ENCODE data around the gene LIN52.

GRCh38 chr14:74080820-74081460 lies 3.8 kb upstream of the LIN52 start:
- TF ChIP-seq ESRRA (CRISPR knock-in tag; IDR thresholded peaks at IDR 0.05; ENCODE audit: borderline replicate concordance) = no peak
- TF ChIP-seq ATF1 (CRISPR knock-in tag; IDR thresholded peaks at IDR 0.05) = no peak
- TF ChIP-seq CTCF (IDR thresholded peaks at IDR 0.05) = no peak
- TF ChIP-seq TEAD1 (CRISPR knock-in tag; IDR thresholded peaks at IDR 0.05) = no peak
- TF ChIP-seq ZNF263 (CRISPR knock-in tag; IDR thresholded peaks at IDR 0.05; ENCODE audit: low read depth) = no peak
- TF ChIP-seq PREB (CRISPR knock-in tag; IDR thresholded peaks at IDR 0.05; ENCODE audit: borderline replicate concordance) = no peak
- no peak for TF ChIP-seq ZNF281 (CRISPR knock-in tag; IDR thresholded peaks at IDR 0.05)
